Measurements from ENCODE around the gene BPIFB2.

- no peak for TF ChIP-seq REST (IDR thresholded peaks at IDR 0.05; ENCODE audit: low read depth)
- no peak for TF ChIP-seq MAX (IDR thresholded peaks at IDR 0.05)
- no peak for TF ChIP-seq EGR1 (IDR thresholded peaks at IDR 0.05)
- no peak for TF ChIP-seq RAD21 (IDR thresholded peaks at IDR 0.05; ENCODE audit: low read depth)
Observed at GRCh38 chr20:33018169-33018931, 10.8 kb downstream of the BPIFB2 start.

All from Ishikawa (cell line).